ENCODE results near the gene OR5F1.

OR5F1 gene

DNA sequence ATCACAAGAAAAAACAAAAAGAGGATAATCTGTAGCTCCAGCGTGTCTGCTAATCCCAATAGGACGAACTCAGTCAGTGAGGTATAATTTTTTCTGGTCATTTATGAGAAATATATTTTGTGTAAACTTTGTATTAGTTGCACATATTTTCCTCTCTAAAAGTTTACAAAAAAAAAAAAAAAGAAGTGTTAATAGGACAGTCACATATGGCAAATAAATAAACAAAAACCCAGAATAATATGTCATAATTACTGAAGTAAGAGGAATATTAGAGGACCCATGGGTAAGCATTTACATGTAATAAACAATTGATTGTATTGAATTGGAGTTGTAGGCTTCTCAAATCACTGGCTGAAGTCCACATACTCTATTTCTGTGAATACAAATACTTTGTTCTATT is at the start of gene OR5F1:
Gene OR5F1, minus strand, starts transcription at position 101 of the 400 bp plus-strand sequence. Its CDS starts 0 bp downstream, at position 101.
- DNase-seq = no peak

- no peak for DNase-seq
These were observed 32.9 kb upstream of the OR5F1 start, which contains the start of gene OR5AS1 for GRCh38 chr11:56027354-56027753. Gene OR5AS1, plus strand, starts transcription at chr11:56027654. Its CDS starts 2,765 bp downstream, at chr11:56030419.

DNA sequence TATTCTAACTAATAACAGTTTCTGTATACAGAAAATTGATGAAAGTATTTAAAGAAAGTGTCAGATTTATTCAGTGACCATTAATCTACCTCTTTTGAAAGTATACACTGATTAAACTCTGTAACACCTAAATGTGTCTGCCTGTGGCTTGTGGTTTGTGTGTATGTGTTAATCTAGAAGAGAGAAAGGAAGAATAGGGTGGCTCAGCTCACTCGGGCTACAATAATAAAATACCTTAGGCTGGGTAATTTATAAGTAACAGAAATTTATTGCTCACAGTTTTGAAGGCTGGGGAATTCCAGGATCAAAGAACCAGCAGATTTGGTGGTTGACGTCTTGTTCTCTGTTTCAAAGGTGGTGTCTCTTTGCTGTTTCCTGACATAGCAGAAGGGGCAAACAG is 19.4 kb upstream of the OR5F1 start:
- no peak for DNase-seq

DNA sequence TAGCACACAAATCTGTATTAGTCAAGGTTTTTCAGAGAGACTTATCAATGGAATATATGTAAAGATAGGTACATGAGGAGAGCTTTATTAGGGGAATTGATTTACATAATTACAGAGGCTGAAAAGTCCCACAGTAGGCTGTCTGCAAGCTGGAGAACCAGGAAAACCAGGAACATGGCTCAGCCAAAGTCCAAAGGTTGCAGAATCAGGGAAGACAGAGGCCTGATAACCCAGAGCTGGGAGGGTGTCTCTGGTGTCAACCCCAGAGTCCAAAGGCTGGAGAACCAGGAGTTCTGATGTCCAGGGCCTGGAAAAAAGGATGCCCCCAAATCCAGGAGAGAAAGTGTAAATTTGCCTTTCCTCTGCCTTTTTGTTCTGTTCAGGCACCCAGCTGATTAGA is 16.3 kb upstream of the OR5F1 start:
- DNase-seq = no peak

DNA sequence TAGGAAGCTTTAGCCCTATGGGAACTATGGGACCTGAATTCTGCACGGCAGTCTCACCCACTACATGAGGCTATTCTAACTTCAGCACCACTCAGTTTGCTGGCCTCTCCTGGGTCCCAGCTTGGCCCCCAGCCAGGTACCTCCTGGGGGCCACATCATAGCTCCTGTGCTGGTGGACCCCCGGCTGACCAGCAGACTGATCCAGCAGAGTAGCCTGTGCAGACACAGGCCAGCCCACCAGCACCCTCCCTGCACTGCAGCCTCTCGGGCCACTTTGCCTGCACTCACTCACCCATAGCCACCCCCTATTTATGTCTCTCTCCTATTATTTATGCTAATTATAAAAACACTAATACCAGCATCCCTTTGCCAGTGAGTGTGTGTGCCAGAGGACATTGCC is 23.5 kb downstream of the OR5F1 start:
- DNase-seq = no peak

GRCh38 chr11:55969845-55970244 is 24.6 kb downstream of the OR5F1 start, which contains the start of gene OR10AG1:
Gene OR10AG1, minus strand, starts transcription at chr11:55969945. Its CDS starts 38 bp downstream, at chr11:55969907.
- no peak for DNase-seq

DNA sequence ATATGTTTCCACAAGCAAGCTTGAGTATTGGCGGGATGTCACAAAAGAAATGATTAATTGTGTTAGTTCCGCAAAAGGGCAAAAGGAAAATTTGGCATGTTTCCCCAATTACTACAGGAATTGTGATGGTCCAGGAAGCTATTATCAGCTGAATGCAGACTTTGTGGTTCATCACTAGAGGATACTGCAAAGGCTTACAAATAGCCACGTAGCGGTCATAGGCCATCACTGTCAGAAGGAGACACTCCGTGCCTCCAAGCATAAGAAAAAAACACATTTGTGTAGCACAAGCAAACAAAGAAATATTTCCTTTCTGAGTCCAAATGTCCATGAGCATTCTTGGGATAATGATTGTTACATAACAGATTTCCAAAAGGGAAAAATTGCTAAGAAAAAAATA is 26.5 kb downstream of the OR5F1 start:
- DNase-seq = no peak

DNA sequence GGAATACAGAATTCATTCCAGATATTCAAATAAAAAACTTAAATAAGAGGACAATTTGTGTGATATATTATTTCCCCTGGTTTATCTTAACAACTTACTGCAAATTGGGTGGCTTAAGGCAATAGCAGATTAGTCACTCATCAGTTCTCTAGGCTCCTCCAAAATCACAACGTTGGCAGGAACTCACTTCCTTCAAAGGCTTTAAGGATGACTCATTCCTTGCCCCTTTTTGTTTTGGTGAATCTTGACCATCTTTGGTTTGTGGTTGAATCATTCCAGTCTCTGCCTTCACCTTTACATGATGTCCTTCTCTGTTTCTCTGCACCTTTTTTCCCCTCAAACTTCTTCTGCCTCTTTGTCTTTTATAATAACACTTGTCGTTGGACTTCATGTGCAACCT is 28.0 kb downstream of the OR5F1 start:
- no peak for DNase-seq

- no peak for DNase-seq
These were observed 37.9 kb downstream of the OR5F1 start for GRCh38 chr11:55956521-55956920.

DNA sequence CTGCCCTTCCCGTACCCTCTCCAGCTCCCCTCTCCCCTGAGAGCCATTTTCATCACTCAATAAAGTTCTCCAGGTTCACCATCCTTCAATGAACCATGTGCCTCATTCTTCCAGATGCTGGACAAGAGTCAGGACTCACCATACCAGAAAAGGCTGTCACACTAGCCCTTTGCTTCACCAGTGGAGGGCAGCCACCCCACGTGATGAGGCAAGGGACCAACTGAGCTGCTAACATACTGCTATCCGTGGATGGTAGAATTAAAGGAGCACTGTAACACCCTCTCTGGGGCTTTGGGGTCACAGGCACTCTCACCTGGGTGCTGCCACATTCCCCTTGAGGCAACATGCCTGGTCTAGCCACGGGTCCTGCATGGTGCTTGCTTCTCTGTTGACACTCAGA is 45.1 kb downstream of the OR5F1 start:
- DNase-seq = no peak

Data from NCI-H1048 (cell line).